IPS-20b (cell line): ENCODE results near the gene CUL9.

Experiments
- H3K27ac ChIP-seq: one replicate; pipeline ENCODE4 v1.5.1; 2013; ENCODE audit warnings: low read length
- H3K27me3 ChIP-seq: 2 replicates; pipeline ENCODE4 v1.6.1; 2013; ENCODE audit warnings: mild to moderate bottlenecking, low read length, inconsistent platforms; ENCODE audit not compliant: insufficient read depth
- H3K36me3 ChIP-seq: 2 replicates; pipeline ENCODE4 v1.6.1; 2013; ENCODE audit warnings: low read depth, mild to moderate bottlenecking, inconsistent platforms, low read length, moderate library complexity; ENCODE audit not compliant: insufficient read depth
- H3K4me1 ChIP-seq: 2 replicates; pipeline ENCODE4 v1.6.1; 2013; ENCODE audit warnings: mild to moderate bottlenecking, control low read depth, inconsistent platforms, low read length, moderate library complexity; ENCODE audit not compliant: insufficient read depth
- H3K4me3 ChIP-seq: 2 replicates; pipeline ENCODE4 v1.5.1; 2013; ENCODE audit warnings: mild to moderate bottlenecking, low read length, inconsistent platforms
- H3K9ac ChIP-seq: 2 replicates; pipeline ENCODE4 v1.6.1; 2013; ENCODE audit warnings: low read depth, mild to moderate bottlenecking, inconsistent platforms, low read length, moderate library complexity
- H3K9me3 ChIP-seq: 2 replicates; pipeline ENCODE4 v1.6.1; 2013; ENCODE audit warnings: mild to moderate bottlenecking, low read depth, low read length, inconsistent platforms; ENCODE audit not compliant: insufficient read depth

CUL9 gene

GRCh38 chr6:43149265-43149664 is 32.7 kb upstream of the CUL9 start:
- Histone ChIP-seq H3K27me3 (no peaks in the 10 kb centered on the region), H3K36me3 (peaks cover 41% of the 10 kb centered on the region), H3K9me3 (no peaks in the 10 kb centered on the region), H3K4me3 (no peak overlapping the region), H3K9ac (no peak overlapping the region), H3K27ac (no peak overlapping the region), H3K4me1 (no peaks in the 10 kb centered on the region)

GRCh38 chr6:43150051-43150751 is 31.8 kb upstream of the CUL9 start:
- H3K36me3 ChIP-seq, result peaks cover 33% of the 10 kb centered on the region
- no peaks in the 10 kb centered on the region for H3K27me3 ChIP-seq
- no peaks in the 10 kb centered on the region for H3K9me3 ChIP-seq
- H3K4me1 ChIP-seq, result no peaks in the 10 kb centered on the region
- no peak overlapping the region for H3K27ac ChIP-seq
- no peak overlapping the region for H3K9ac ChIP-seq
- H3K4me3 ChIP-seq, result no peak overlapping the region

- Histone ChIP-seq H3K4me3 (no peak overlapping the region), H3K9ac (no peak overlapping the region), H3K4me1 (no peaks in the 10 kb centered on the region), H3K9me3 (no peaks in the 10 kb centered on the region), H3K36me3 (peaks cover 21% of the 10 kb centered on the region; the same call in 1 of the 2 replicates), H3K27me3 (no peaks in the 10 kb centered on the region), H3K27ac (no peak overlapping the region)
Measured at GRCh38 chr6:43159599-43159998, 22.4 kb upstream of the CUL9 start.

GRCh38 chr6:43163899-43164298 is 18.1 kb upstream of the CUL9 start:
- H3K27ac ChIP-seq, result no peak overlapping the region
- H3K36me3 ChIP-seq, result peaks cover 21% of the 10 kb centered on the region; the same call in 1 of the 2 replicates
- no peak overlapping the region for H3K4me3 ChIP-seq
- no peak overlapping the region for H3K9ac ChIP-seq
- H3K27me3 ChIP-seq, result no peaks in the 10 kb centered on the region
- no peaks in the 10 kb centered on the region for H3K9me3 ChIP-seq
- H3K4me1 ChIP-seq, result no peaks in the 10 kb centered on the region

- Histone ChIP-seq H3K36me3 (peaks cover 16% of the 10 kb centered on the region), H3K9me3 (no peaks in the 10 kb centered on the region), H3K9ac (peak overlapping the region; percentile 99), H3K4me1 (peaks cover 19% of the 10 kb centered on the region), H3K27me3 (peaks cover 10% of the 10 kb centered on the region; the same call in 1 of the 2 replicates), H3K4me3 (peak overlapping the region; percentile 91), H3K27ac (peak overlapping the region; percentile 98)
Measured at GRCh38 chr6:43170417-43170930, 11.5 kb upstream of the CUL9 start.

- no peaks in the 10 kb centered on the region for H3K9me3 ChIP-seq
- peaks cover 10% of the 10 kb centered on the region; the same call in 1 of the 2 replicates for H3K27me3 ChIP-seq
- H3K9ac ChIP-seq, result peak within 1 kb of the TSS; percentile 99
- H3K4me3 ChIP-seq, result peak within 1 kb of the TSS; percentile 98
- peaks cover 19% of the 10 kb centered on the region for H3K4me1 ChIP-seq
- H3K36me3 ChIP-seq, result peaks cover 22% of the 10 kb centered on the region
- H3K27ac ChIP-seq, result peak within 1 kb of the TSS; percentile 98
Measured at GRCh38 chr6:43170931-43171706, 10.9 kb upstream of the CUL9 start, which contains the start of gene SRF. SRF (plus strand) TSS chr6:43171269; CDS start chr6:43171657, 388 bp downstream.

- Histone ChIP-seq H3K9ac (peak overlapping the region; percentile 93; the same call in 1 of the 2 replicates), H3K27me3 (peaks cover 10% of the 10 kb centered on the region; the same call in 1 of the 2 replicates), H3K36me3 (peaks cover 28% of the 10 kb centered on the region), H3K27ac (peak overlapping the region; percentile 58), H3K4me3 (peak overlapping the region; percentile 98), H3K4me1 (peaks cover 19% of the 10 kb centered on the region), H3K9me3 (no peaks in the 10 kb centered on the region)
Measured at GRCh38 chr6:43171707-43172103, 10.3 kb upstream of the CUL9 start.

- Histone ChIP-seq H3K9ac (peak overlapping the region; percentile 93), H3K27ac (peak overlapping the region; percentile 58), H3K4me1 (peaks cover 19% of the 10 kb centered on the region), H3K4me3 (peak overlapping the region; percentile 98), H3K9me3 (no peaks in the 10 kb centered on the region), H3K36me3 (peaks cover 33% of the 10 kb centered on the region), H3K27me3 (peaks cover 10% of the 10 kb centered on the region; the same call in 1 of the 2 replicates)
Measured at GRCh38 chr6:43172104-43173007, 9.6 kb upstream of the CUL9 start.

- Histone ChIP-seq H3K27ac (peak overlapping the region; percentile 6), H3K27me3 (peaks cover 10% of the 10 kb centered on the region; the same call in 1 of the 2 replicates), H3K4me1 (peaks cover 19% of the 10 kb centered on the region), H3K9ac (peak overlapping the region; percentile 93; the same call in 1 of the 2 replicates), H3K36me3 (peaks cover 43% of the 10 kb centered on the region), H3K9me3 (no peaks in the 10 kb centered on the region), H3K4me3 (peak overlapping the region; percentile 98)
Measured at GRCh38 chr6:43173591-43174262, 8.3 kb upstream of the CUL9 start.

- Histone ChIP-seq H3K36me3 (peaks cover 51% of the 10 kb centered on the region), H3K4me3 (peak overlapping the region; percentile 98), H3K27ac (peak overlapping the region; percentile 6), H3K27me3 (peaks cover 10% of the 10 kb centered on the region; the same call in 1 of the 2 replicates), H3K9ac (peak overlapping the region; percentile 93; the same call in 1 of the 2 replicates), H3K4me1 (peaks cover 19% of the 10 kb centered on the region), H3K9me3 (no peaks in the 10 kb centered on the region)
Measured at GRCh38 chr6:43174263-43175112, 7.5 kb upstream of the CUL9 start.
